ENCODE data around the gene SH3BP5L. TPM values are rescaled to one million over a fixed set of nuclear protein-coding genes. Genes with fewer than 3 reads are reported as not detected.

The SH3BP5L gene
- total and polyA plus RNA-seq, 2 donors (not counting 1 experiment from before 2014, with no cell fraction given): 19.2 to 36.5 TPM

- Mint-ChIP-seq H3K9me3 (ENCODE audit: insufficient read depth) (no peaks in the 10 kb centered on the region), H3K27me3 (no peaks in the 10 kb centered on the region), H3K4me3 (no peak overlapping the region), H3K4me1 (peaks cover 25% of the 10 kb centered on the region), H3K27ac (no peak overlapping the region)
- WGBS (ENCODE audit: insufficient coverage): 87% methylated on average over 8 of the region's 12 CpGs
- peak; percentile 6 for DNase-seq
- peak overlapping the region; percentile 30 for H3K4me2 ChIP-seq (replicated peaks; ENCODE audit: low read depth, low read length, poor library complexity, severe bottlenecking)
- ATAC-seq (ENCODE audit: low read depth): no peak
- H4K20me1 ChIP-seq (ENCODE audit: control insufficient read depth, insufficient read depth, low read length, poor library complexity, severe bottlenecking): no peaks in the 10 kb centered on the region
- intact Hi-C loops (cut with micrococcal nuclease): no loop called here
- H3K27ac ChIP-seq (ENCODE audit: low read length in 2 of 2): no peak overlapping the region
- no peak overlapping the region for H2AFZ ChIP-seq (ENCODE audit: insufficient read depth, low read depth, low read length, poor library complexity, severe bottlenecking)
- H3K36me3 ChIP-seq (replicated peaks in 1 of 2; ENCODE audit: control extremely low read depth in 1 of 2, control insufficient read depth in 1 of 2, extremely low read depth in 1 of 2, insufficient read depth in 2 of 2, low read length in 1 of 2): peaks cover 2 to 47% of the 10 kb centered on the region in 2 experiments
- H3K27me3 ChIP-seq (replicated peaks in 1 of 4; ENCODE audit: control extremely low read depth in 1 of 4, control insufficient read depth in 3 of 4, insufficient read depth in 4 of 4, low read length in 3 of 4): no peaks in the 10 kb centered on the region
- H3K9ac ChIP-seq (ENCODE audit: low read length): no peak overlapping the region
- peaks cover 25 to 28% of the 10 kb centered on the region in 2 donors for H3K4me1 ChIP-seq (ENCODE audit: control insufficient read depth in 2 of 2, insufficient read depth in 2 of 2, low read length in 2 of 2)
- no peak overlapping the region for H3K4me3 ChIP-seq (ENCODE audit: control extremely low read depth in 1 of 5, extremely low read depth in 1 of 5, insufficient read depth in 1 of 5, low read depth in 2 of 5, low read length in 4 of 5)
- POLR2A ChIA-PET: no interaction called here
- TF ChIP-seq EZH2 (IDR thresholded peaks at IDR 0.05; ENCODE audit: borderline replicate concordance, insufficient read depth, low read depth, low read length, poor library complexity, severe bottlenecking) (no peak), CTCF (IDR thresholded peaks at IDR 0.05) (no peak)
- CTCF ChIA-PET: interaction anchor here (0.6 to 7.6 kb wide), 3 partner anchors 114 to 188 kb away, joined by 3 to 274 read pairs (median 7); partner anchors contain the start of gene OR14I1
- H3K79me2 ChIP-seq (ENCODE audit: control insufficient read depth, insufficient read depth, low read length): peaks cover 16% of the 10 kb centered on the region
- H3K9me3 ChIP-seq (ENCODE audit: control extremely low read depth in 1 of 3, control insufficient read depth in 2 of 3, insufficient read depth in 1 of 3, low read length in 2 of 3): peaks cover 0 to 7% (median under 1%) of the 10 kb centered on the region in 3 donors
Measured at GRCh38 chr1:248810727-248811513, 14.8 kb downstream of the SH3BP5L start.

All from B cell (primary cell).